A673 (cell line): ENCODE results near the gene ZNF600.
"Not testable (repeated sequence)": the region's sequence is repeated elsewhere in the genome, so short reads cannot be mapped to it uniquely, and the experiment has no call there.

Source experiments
- EZH2 ChIP-seq: fragments of 200-600 bp; sonication (generic); IDR thresholded peaks from 2 replicates; pipeline ENCODE4 v1.6.1; 2017; ENCODE audit warnings: borderline replicate concordance, low read depth, mild to moderate bottlenecking, mixed read lengths, antibody characterized with exemption, low read length; ENCODE audit not compliant: poor library complexity, severe bottlenecking
- TF ChIP-seq, protein P1 (sequence below): fragments of 300-800, 200-600 bp; sonication (generic); conservative IDR thresholded peaks from 2 replicates; pipeline ENCODE4 v1.5.1; 2017; ENCODE audit warnings: low read depth, mild to moderate bottlenecking, antibody characterized with exemption, low read length, moderate library complexity, mixed read lengths

DNA sequence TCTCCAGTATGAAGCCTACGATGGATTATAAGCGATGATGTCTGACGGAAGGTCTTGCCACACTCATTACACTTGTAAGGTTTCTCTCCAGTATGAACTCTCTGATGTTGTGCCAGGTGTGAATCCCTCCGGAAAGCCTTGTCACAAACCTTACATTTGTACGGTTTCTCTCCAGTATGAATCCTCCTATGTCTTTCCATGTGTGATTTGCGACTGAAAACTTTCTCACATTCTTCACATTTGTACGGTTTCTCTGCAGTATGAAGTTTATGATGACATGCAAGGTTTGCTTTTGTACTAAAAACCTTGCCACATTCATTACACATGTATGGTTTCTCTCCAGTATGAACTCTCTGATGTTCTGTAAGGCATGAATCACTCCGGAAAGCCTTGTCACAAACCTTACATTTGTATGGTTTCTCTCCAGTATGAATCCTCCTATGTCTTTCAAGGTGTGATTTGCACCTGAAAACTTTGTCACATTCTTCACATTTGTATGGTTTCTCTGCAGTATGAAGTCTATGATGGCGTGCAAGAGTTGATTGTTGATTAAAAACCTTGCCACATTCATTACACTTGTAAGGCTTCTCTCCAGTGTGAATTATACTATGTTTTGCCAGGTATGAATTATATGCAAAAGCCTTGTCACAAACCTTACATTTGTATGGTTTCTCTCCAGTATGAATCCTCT is 13.5 kb upstream of the ZNF600 start:
- TF ChIP-seq, protein P1, sequence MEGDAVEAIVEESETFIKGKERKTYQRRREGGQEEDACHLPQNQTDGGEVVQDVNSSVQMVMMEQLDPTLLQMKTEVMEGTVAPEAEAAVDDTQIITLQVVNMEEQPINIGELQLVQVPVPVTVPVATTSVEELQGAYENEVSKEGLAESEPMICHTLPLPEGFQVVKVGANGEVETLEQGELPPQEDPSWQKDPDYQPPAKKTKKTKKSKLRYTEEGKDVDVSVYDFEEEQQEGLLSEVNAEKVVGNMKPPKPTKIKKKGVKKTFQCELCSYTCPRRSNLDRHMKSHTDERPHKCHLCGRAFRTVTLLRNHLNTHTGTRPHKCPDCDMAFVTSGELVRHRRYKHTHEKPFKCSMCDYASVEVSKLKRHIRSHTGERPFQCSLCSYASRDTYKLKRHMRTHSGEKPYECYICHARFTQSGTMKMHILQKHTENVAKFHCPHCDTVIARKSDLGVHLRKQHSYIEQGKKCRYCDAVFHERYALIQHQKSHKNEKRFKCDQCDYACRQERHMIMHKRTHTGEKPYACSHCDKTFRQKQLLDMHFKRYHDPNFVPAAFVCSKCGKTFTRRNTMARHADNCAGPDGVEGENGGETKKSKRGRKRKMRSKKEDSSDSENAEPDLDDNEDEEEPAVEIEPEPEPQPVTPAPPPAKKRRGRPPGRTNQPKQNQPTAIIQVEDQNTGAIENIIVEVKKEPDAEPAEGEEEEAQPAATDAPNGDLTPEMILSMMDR: not testable (repeated sequence)
- not testable (repeated sequence) for TF ChIP-seq EZH2
